GM18526 (cell line): Measurements from ENCODE around the gene PDZD2.

Experiments used
- POLR2A ChIP-seq: IDR thresholded peaks from 3 replicates; pipeline ENCODE4 v1.6.1; 2011; ENCODE audit not compliant: insufficient read length; ENCODE audit errors: extremely low read depth

Gene PDZD2

GRCh38 chr5:31924005-31924404 is 285.1 kb downstream of the PDZD2 start:
- TF ChIP-seq POLR2A, result no peak

GRCh38 chr5:31931874-31932273 is 292.9 kb downstream of the PDZD2 start:
- TF ChIP-seq POLR2A, result no peak

GRCh38 chr5:31934156-31934555 is 295.2 kb downstream of the PDZD2 start:
- no peak for TF ChIP-seq POLR2A

- no peak for TF ChIP-seq POLR2A
Observed at GRCh38 chr5:31935496-31936369, 296.8 kb downstream of the PDZD2 start.

GRCh38 chr5:31936683-31937082 is 297.8 kb downstream of the PDZD2 start:
- no peak for TF ChIP-seq POLR2A

- TF ChIP-seq POLR2A, result no peak
Observed at GRCh38 chr5:31937226-31937625, 298.3 kb downstream of the PDZD2 start.

- no peak for TF ChIP-seq POLR2A
Observed at GRCh38 chr5:31937703-31938102, 298.8 kb downstream of the PDZD2 start.

- TF ChIP-seq POLR2A, result no peak
Observed at GRCh38 chr5:31939151-31939550, 300.2 kb downstream of the PDZD2 start.

GRCh38 chr5:31941151-31941755 is 302.3 kb downstream of the PDZD2 start:
- no peak for TF ChIP-seq POLR2A

GRCh38 chr5:31942546-31942945 is 303.6 kb downstream of the PDZD2 start:
- TF ChIP-seq POLR2A, result no peak

GRCh38 chr5:31944684-31945445 is 305.9 kb downstream of the PDZD2 start:
- TF ChIP-seq POLR2A, result no peak

- TF ChIP-seq POLR2A, result no peak
Observed at GRCh38 chr5:31948006-31948405, 309.1 kb downstream of the PDZD2 start.

GRCh38 chr5:31952067-31952466 is 313.1 kb downstream of the PDZD2 start:
- TF ChIP-seq POLR2A, result no peak

- TF ChIP-seq POLR2A, result no peak
Observed at GRCh38 chr5:31954091-31954490, 315.2 kb downstream of the PDZD2 start.

- no peak for TF ChIP-seq POLR2A
Observed at GRCh38 chr5:31957151-31957550, 318.2 kb downstream of the PDZD2 start.

GRCh38 chr5:31962351-31962751 is 323.4 kb downstream of the PDZD2 start:
- TF ChIP-seq POLR2A, result no peak

GRCh38 chr5:31962871-31963307 is 324.0 kb downstream of the PDZD2 start:
- no peak for TF ChIP-seq POLR2A
